ENCODE data around the gene HIPK2.

HIPK2 gene

DNA sequence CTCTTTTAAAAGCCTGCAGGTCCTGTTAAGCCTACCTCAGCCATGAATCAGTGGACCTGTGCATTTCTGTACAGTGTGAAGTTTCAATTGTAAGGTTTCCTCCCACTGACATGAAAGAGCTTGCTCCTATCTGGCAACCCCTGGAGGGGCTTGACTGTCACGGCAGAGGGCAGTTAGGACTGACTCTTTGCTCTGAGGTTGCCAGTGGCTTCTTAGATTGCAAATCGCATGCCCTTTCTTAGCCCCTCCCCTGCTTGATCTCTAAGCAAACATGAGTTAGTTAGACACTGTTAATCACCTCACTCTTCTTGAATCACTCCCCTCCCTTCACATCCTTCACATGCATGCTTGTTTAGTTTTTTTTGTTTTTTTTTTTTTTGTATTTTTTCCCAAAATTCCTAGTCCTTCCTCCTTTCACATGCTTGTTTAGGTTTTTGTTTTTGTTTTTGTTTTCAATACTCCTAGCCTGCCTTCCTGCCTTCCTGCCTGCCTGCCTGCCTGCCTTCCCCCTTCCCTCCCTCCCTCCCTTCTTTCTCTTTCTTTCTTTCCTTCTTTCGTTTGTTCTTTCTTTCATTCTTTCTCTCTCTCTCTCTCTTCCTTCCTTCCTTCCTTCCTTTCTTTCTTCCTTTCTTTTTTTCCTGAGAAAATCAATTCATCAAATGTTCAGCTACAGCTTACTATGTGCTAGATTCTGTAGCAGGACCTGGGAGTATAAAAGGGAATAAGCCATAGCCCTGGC, 6.0 kb upstream of the HIPK2 start:
- DNase-seq (ENCODE audit: low read depth), result no peak

DNA sequence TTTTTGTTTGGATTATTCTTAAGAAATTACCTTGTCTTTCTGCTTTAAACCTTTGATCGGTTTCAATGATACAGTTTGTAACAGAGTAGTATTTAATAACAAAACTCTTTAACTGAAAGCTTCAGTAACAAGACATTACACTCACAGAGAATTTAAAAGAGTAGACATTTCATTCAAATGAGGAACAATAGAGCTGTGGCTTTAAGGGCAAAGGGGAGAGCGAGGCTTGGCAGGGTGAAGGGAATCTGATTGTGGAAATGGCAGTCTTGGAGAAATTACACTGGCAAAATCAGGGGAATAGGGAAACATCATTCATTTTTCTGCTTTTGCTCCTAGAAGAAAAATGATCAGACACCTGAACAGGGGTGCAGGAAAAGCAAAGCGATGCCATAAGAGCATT, 5.1 kb upstream of the HIPK2 start:
- no peak for DNase-seq (ENCODE audit: low read depth)

DNA sequence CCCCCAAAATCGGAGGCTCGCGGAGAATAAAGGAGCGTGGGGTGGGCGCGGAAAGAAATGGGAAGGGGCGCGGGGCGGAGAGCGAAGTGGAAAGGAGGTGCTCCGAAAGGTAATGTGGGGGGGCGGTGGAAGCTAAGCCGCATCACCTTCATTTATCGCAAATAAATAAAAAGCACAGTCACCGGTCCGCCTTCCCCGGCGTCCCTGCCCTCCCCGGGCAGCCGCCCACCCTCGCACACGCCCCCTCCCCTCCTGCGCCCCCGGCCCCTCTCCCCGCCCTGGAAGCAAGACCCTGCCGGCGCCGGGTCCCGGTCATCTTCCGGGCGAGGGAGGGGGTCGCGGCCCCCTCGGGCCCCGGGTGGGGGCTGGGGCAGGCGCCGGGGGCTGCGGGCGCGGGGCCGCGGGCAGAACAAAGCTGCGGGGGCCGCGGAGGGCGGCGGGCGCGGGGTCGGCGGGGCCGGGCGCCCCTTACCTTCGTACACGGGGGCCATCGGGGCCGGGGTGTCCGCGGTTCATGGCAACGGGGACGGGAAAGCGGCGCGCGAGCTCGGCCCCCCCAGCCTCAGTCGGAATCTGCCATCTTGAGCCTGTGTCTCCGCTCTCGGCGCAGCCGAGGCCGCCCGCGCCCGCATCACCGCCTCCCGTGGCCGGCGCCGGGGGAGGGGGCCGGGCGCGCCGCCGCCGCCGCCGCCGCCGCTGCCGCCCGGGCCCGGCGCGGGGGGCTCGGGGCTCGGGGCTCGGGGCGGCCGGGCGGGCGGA, 486 bp downstream of the HIPK2 start:
- peak; percentile 41 for DNase-seq (ENCODE audit: low read depth)

DNA sequence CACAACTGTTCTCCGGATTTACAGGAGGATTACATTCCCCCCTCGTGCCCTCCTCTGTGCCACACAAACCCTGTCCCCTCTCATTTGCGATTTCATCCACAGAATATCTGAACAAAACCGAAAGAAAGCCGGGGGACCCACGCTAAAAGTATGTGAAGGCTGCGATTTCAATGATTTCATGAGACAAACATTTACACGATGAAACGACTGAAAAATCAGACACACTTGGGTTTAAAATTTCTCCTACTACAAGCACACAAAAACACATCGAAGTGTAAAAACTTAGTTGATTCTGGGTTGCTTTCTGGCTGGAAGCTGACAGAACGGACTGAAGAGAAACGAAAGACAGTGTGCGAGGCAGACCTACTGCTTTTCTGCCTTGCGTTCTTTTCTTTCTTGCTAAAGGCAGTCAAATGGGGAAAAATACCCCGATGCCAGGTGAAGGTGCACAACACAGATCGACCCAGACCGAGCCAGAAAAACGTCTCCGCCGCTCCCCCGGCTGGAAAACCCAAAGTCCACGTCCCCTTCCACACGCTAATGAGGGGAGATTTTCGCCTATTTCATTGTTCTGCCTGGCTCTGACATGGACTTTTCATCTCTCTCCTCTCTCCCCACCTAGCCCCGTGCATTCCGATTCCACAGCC, 1.2 kb downstream of the HIPK2 start:
- peak; percentile 56 for DNase-seq (ENCODE audit: low read depth)

DNA sequence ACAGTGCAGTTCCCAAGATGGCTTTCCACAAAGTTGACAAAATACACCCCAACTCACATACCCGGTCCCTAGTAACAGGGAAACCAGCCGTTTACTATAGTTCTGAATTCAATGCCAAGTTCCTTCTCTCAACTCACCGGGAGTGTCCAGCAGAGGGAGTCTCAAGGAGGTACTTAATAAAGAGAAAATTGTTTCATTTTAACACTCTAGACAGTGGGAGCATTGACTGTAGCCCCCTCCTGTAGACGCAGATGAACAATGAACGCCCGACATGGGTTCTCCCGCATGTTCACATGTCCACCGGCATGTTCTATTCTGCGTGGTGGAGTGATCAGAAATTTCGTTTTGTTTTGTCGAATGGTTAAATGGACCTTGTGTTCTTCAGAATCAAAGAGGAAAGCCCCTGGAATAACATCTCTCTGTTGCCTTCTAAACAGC, 1.9 kb downstream of the HIPK2 start:
- peak; percentile 87 for DNase-seq (ENCODE audit: low read depth)

DNA sequence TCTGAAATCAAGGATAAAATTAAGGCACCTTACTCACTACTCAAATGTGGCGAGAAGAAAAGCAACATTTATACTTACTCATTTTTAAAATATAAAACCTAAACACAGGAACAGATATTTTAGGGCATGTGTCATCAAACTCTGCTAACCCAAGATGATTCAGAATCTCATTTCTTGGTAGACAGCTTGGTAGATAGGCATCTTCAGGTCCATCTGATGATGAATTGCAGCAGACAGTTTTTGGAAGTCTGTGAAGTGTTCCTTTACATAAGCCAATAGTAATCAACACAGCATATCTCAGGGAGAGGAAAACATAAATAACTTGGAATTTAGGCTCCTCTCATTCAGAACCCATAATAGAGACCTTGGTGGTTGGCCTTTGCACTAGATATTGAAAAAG, 3.4 kb downstream of the HIPK2 start:
- DNase-seq (ENCODE audit: low read depth), result peak; percentile 91

DNA sequence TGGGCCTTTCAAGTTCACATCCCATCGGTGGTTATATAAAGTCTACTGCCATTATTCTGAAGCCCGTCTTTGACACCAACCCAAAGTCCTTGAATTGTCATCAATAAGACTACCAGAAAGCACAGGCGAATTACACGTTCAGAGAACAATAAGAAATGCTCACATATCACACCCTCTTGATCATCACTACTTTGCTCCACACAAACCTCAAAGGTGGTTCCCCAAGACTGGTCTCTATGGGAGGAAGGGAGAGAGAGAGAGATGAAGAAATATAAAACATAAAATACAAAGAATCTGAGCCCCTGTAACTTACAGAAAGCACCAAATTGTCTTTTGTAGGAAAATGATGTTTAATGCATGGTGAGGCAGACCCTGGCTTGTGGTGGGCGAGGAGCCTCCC, 4.4 kb downstream of the HIPK2 start:
- no peak for DNase-seq (ENCODE audit: low read depth)

DNA sequence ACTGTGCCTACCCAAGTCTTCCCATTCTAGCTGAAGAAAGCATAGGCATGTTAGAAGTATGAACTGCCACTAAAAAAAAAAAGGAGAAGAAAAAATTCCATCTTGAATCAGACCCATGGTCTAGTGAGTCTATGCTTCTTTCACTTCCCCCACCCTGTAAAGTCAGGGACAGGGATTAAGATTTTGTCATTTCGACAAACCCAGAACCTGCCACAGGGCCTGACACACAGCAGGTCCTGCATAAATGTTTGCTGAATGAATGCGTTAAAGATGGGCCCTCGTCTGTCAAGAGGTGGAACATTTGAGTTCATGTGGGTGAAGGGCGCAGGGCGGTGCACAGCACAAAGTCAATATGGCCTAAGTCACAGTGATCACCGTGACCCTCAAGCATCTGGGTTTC, 4.9 kb downstream of the HIPK2 start:
- no peak for DNase-seq (ENCODE audit: low read depth)

DNA sequence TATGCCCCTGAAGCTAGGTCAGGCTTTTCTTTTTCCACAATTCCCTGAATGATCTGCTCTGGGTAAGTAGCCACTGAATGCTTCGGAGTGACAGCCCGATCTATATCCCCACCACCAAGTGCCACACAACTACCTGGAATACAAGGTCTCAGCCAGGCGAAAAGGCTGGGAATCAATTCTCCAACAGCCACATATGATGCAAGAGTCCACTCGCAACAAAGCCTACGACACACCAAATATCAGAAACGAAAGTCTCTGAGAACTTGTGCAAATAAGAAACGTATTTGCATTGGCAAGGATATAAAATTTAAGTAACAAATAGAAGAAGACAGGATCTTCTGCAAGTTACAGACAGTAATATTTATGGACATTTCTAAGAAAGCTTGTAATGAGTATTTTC, 5.7 kb downstream of the HIPK2 start:
- DNase-seq (ENCODE audit: low read depth), result no peak

DNA sequence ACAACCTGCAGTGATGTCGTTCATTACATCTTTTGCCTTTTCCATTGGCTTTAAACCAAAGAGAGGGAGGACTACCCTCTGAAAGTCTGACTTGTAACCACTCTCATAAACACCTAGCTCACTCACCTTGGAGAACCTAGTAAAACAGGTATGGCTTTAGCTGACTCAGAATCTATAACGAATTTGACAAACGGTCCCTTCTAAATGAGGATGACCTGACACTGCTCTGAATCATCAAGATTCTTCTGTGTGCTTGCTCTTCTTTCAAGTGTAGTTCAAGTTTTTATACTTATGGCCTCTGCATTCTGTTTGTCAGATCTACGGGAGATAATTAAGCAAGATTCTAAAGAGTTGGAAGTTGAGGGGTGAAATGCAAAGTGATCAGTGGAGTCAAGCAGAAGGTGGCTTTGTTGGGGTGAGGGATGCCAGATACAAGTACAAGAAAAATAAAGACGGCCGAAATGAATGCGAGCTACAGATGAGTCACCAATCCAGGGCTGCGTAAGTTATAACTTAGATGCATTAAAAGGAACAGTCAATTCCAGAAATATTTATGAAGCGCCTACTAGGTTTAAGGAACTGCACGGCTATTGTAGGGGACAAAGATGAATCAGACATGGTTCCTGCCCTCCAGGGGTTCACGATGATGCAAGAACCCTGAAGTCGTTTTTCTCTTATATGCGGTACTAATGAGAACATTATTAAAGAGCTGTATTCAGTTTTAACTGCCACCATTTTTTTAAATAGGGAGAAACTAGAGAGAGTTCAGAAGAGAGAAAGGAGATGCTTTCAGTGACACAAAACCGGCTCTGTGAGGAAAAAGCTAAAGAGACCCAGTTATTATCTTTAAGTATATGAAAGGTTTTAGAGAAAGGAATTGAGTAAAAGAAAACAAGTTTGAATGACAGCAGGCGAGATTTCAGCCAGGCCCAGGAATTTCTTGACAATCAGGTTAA, 6.5 kb downstream of the HIPK2 start:
- DNase-seq (ENCODE audit: low read depth), result peak; percentile 96

DNA sequence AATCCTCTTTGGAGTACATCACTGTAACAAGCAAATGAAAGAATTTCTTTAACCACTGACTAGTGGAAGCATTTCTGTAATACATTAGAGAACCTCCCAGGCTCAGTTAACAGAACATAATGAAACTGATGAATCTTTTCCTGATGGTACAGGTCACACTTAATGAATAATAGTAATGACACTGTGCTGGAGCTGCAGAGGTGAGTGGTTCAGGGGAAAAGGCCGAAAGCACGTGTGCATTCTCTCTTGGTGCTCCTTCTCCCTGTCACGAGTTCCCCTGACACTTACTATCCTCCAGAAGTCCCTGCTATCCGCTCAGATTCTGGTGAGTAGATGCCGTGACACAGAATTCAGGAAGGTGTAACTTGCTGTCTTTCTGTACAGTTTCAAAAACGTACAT, 8.0 kb downstream of the HIPK2 start:
- DNase-seq (ENCODE audit: low read depth), result no peak

DNA sequence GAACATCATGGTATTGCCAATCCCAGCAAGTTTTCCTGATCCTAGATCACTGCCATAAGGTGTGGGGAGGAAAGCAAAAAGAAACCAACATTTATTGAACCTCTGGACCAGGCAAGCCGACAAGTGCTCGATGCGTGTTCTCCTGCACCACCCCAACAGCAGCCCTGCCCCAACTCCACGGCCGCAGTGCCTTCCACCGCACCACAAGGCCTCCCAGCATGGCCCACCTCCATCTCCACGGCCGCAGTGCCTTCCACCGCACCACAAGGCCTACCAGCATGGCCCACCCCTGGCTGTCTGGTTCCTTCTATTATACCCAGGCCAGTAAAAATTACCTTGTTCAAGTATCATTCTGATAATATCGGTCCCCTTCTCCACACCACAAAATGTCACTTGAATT, 8.7 kb downstream of the HIPK2 start:
- DNase-seq (ENCODE audit: low read depth), result no peak

DNA sequence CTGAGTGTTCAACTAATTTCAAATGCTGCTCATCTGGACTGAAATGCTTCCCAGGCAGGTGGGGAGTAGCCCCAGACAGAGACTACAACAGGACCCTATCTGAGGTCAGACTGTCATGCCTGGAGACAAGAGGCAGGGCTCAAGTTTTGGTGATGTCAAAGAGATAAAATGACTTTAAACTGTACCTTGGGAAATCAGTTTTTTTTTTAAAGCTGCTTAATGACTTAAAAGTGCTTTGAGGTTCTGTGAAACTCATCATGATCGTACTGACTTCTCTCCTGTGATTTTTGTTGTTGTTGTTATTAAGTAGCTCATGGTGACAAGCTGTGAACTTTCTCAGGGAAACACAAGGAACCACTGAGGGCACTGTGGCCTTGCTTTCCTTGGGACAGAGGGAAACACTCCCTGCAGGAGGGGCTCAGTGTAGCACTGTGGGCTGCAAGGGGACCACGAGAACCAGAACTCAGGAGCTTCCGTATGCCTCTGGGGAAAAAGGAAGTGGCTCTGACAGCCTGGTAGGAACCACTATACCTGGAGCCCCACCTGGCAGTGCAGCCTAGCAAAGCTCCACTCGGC, 9.5 kb downstream of the HIPK2 start:
- no peak for DNase-seq (ENCODE audit: low read depth)

DNA sequence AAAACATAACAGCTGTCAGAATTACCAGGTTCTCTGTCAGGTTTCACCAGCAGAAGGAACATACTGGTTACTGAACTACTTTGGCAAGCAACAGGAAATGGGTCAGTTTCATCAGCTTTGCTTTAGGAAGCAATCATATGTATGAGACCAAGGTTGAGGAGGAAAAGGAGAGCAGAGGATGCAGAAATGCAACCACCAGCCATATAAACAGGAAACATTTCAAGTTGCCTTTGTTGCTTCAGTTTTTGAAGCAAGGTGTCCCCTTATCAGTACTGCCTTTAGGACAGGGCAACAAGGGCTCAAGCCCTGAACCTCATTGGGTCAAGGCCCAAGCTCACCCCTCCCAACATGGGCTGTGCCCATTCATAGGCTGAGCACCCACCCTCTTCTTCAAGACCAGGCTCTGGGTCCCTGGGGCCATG, 10.2 kb downstream of the HIPK2 start:
- DNase-seq (ENCODE audit: low read depth), result no peak

DNA sequence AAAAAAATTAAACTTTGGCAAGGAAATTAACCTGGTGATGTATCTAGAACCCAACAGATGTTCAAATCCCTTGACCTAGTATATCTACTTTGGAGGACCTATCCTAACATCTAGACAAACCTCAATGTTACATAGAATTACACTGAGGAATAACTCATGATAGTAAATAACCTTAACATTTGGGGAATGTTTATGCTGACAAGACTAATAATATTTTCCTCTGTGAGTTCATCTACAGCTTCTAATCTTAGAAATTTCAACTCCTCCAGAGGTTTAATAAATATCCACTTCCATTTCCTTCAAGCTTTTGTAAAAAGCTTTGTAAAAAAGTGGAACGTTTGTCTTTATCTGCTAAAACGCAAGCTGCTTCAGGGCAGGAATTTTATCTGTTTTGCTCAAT, 12.7 kb downstream of the HIPK2 start:
- DNase-seq (ENCODE audit: low read depth), result no peak

DNA sequence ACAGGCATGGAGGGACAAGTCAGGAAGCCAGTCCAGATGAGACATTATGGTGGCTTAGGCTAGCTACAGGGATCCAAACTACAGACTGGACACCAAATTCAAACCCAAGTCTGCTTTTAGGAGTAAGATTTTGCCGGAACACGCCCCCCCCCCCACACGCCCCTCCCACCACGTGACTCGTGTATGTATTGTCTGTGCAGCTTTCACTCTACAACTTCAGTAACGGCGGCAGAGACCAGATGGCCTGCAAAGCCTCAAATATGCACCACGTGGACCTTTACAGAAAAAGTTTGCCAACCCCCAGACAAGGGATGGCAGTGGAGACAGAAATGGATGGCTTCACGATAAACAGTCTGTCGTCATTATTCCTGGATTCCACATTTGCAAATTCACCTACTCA, 14.5 kb downstream of the HIPK2 start:
- no peak for DNase-seq (ENCODE audit: low read depth)

DNA sequence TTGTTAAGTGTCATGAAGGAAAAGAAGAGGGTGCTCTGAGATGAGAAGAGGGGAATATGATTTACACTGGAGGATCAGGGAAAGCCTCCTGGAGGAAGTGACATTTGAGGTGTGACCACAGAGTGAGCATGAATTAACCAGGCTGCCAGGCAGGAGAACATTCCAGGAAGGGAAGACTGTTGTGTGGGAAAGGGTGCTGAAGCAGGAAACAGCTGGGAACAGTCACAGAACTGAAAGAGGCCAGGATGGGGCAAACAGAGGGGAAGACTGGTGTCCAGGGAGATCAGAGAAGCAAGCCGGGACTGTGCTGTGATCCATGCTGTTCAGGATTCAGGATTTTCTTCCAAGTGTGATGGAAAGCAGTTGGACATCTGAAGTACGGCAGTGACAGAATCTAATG, 14.9 kb downstream of the HIPK2 start:
- DNase-seq (ENCODE audit: low read depth), result peak; percentile 61

DNA sequence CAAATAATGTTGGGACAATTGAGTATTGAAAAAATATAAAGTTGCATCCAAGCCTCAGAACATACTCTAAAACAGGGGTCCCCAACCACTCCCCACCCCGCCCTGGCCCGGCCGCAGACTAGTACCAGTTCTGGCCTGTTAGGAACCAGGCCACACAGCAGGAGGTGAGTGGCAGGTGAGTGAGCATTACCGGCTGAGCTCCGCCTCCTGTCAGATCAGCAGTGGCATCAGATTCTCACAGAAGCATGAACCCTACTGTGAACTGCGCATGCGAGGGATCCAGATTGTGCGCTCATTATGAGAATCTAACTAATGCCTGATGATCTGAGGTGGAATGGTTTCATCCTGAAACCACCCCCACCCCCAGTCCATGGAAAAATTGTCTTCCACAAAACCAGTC, 19.4 kb downstream of the HIPK2 start:
- DNase-seq (ENCODE audit: low read depth), result no peak

DNA sequence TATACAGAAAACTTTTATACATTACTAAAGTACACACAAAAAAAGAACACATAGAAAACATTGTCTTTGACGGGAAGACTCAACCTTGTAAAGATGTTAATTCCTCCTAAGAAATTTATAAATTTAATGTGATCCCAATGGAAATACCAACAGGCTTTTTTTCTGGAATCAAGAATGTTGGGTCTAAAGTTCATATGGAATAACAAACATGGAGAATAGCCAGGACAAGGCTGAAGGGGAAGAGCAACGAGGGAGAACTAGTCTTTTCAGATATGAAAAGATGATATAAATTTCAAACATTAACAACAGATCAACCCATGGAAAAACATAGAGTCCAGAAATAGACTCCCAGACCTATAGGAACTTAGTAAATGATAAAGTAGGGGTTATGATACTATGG, 19.8 kb downstream of the HIPK2 start:
- DNase-seq (ENCODE audit: low read depth), result no peak

DNA sequence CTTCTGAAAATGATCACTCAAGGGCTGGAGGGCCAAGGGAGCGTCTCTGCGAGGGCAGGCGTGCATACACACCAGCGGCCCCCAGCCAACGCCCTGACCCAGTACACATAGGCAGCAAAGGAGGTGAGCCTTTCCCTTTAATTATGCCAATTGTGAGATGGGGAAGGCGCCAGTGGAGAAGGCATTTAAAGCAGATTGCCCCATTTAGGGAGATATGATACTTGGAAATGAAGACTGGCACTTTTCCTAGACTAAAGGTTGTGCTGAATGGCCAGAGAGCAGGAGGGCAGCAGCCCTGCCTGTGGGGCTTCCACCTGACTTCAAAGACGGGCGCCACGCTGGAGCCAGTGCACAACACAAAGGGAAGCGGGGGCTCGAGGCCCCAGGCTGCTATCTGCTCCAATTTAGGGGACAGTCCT, 24.1 kb downstream of the HIPK2 start:
- no peak for DNase-seq (ENCODE audit: low read depth)

DNA sequence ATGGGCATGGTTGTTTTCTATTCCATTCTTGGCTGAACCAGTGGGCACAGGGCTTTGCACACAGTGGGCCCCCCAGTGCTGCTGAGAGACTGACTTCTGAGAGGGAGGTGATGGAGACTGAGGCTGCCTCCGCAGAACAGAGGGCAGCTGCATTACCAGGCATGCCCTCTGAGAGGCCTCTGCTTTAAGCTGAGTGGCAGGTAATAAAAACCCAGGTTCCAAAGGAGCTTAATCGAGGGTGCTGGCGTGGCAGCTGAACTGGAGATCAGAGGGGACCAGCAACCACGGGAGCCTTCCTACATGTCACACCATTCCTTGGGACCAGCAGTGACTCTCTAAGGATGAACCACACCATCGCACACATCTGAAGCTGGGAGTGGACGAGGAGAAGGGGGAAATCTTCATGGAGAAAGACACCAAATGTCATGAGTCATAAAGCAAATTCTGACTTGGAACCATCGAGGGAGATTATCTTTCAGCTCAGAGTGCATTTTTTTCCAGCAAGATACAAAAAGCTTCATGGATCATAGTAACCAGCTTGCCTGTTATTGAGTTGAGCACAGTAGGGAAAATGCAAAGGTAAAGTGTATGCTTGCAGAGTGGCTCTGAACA, 24.6 kb downstream of the HIPK2 start:
- no peak for DNase-seq (ENCODE audit: low read depth)

All from ELR (cell line).